ENCODE data around the gene SLC39A10. TPM values are rescaled to one million over a fixed set of nuclear protein-coding genes. Genes with fewer than 3 reads are reported as not detected.

Gene SLC39A10
- total RNA-seq, 1 donor from 2014 or later: 27.2 TPM

DNA sequence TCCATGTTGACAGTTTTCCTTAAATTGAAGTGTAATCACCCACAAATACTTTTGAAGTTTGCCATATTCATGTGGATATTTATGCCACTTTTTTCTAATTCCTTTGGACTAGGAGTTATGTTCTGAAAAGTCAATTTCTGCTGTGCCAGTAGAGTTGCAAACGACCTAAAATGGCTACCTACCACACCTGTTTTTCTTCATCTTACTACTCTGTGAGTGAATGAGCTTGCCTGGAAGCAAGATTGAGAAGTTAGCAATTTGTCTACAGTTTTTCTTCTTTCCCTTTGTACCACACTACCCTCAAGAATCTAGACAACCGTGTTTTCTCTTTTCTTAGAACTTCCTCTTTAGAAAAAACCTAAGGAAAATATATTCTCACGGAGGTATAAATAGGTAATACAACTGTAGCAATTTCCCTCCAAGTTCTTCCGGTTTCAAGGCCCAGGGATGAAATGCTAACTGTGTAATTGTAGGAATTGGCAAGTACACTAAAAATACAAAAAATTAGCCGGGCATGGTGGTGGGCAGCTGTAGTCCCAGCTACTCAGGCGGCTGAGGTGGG lies 7.3 kb upstream of the SLC39A10 start:
- Mint-ChIP-seq H3K9me3 (no peaks in the 10 kb centered on the region), H3K4me1 (ENCODE audit: low read depth) (peaks cover 14% of the 10 kb centered on the region), H3K27me3 (ENCODE audit: low read depth) (no peaks in the 10 kb centered on the region), H3K36me3 (ENCODE audit: low read depth) (no peaks in the 10 kb centered on the region), H3K27ac (no peak overlapping the region), H3K4me3 (ENCODE audit: low read depth) (no peak overlapping the region)
- DNase-seq (ENCODE audit: low spot score): no peak
- intact Hi-C loops (cut with micrococcal nuclease): loop anchor here (10.0 kb wide), 1 partner anchor 1785 kb away; the partner anchor contains the start of gene SF3B1

DNA sequence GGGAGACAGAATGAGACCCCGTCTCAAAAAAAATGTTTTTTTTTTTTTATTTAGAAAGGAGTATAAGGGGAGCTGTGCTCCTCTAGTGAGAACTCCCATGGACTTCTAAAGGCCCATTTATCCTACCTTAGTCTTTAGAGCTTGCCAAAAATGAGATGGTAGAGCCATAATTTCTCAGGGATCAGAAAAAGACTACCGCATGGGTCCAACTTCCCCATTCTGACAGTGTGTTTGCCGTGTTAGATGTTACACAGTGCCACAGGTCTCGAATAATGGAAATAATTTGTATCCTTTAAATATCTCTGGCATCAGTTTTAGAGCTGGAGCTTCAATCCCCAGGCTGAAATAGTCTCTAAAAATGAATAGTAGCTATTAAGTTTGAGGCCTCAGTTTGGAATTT lies 6.0 kb upstream of the SLC39A10 start:
- H3K27ac Mint-ChIP-seq: no peak overlapping the region
- no peaks in the 10 kb centered on the region for H3K36me3 Mint-ChIP-seq (ENCODE audit: low read depth)
- no peak overlapping the region for H3K4me3 Mint-ChIP-seq (ENCODE audit: low read depth)
- intact Hi-C loops (cut with micrococcal nuclease): loop anchor here (10.0 kb wide), 1 partner anchor 1784 kb away; the partner anchor contains the start of gene SF3B1
- H3K27me3 Mint-ChIP-seq (ENCODE audit: low read depth): no peaks in the 10 kb centered on the region
- no peaks in the 10 kb centered on the region for H3K9me3 Mint-ChIP-seq
- peaks cover 14% of the 10 kb centered on the region for H3K4me1 Mint-ChIP-seq (ENCODE audit: low read depth)
- no peak for DNase-seq (ENCODE audit: low spot score)

DNA sequence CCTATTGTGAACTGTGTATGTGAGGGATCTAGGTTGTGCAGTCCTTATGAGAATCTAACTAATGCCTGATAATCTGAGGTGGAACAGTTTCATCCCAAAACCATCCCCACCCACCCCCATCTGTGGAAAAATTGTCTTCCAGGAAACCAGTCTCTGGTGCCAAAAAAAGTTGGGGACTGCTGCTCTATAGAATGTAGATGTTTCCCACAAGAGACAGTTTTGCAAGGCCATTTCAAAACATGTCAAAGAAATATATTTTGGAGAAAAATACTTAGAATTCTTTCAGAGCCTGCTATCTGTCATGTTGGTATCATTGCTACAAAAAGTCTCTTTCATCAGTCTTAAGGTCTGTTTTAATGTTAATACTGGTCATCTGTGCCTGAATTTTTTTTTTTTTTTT lies 4.1 kb upstream of the SLC39A10 start:
- H3K36me3 Mint-ChIP-seq (ENCODE audit: low read depth): peaks cover 7% of the 10 kb centered on the region
- H3K27me3 Mint-ChIP-seq (ENCODE audit: low read depth): no peaks in the 10 kb centered on the region
- no peak overlapping the region for H3K27ac Mint-ChIP-seq
- no peak for DNase-seq (ENCODE audit: low spot score)
- peaks cover 14% of the 10 kb centered on the region for H3K4me1 Mint-ChIP-seq (ENCODE audit: low read depth)
- no peak overlapping the region for H3K4me3 Mint-ChIP-seq (ENCODE audit: low read depth)
- no peaks in the 10 kb centered on the region for H3K9me3 Mint-ChIP-seq
- intact Hi-C loops (cut with micrococcal nuclease): loop anchor here (10.0 kb wide), 1 partner anchor 1782 kb away; the partner anchor contains the start of gene SF3B1

DNA sequence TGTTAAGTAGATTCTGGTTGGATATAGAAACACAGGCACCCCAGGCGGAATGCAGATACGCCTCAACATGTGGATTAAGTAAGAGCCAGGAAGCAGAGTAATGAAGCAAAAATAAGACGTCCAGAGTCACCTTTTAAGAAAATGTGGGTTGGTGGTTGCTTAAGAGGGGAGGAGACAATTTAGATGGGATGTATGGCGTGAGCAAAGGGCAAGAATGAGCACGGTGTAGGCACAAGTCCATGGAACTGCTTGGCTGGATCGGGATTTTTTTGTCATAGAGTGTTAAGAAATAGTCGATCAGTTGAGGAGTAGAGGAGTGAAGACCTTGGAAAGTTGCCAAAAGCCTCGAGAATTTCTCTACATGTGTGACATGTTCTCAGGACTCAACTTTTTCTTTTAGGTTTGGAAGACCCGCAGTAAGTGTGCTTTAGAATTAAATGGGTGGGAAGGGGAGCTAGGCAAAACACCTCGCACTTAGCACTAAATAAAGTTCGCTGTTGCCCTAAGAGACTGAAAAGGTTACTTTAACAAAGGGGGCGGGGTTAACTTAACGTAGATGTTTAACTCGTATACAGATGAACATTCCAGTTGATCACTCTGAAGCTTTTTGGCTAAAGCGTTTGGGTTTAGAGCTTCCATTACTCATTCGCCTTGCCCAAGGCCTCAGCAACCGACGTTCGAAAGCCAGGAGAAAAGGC lies 716 bp upstream of the SLC39A10 start:
- no peaks in the 10 kb centered on the region for H3K27me3 Mint-ChIP-seq (ENCODE audit: low read depth)
- H3K36me3 Mint-ChIP-seq (ENCODE audit: low read depth): peaks cover 33% of the 10 kb centered on the region
- peaks cover 22% of the 10 kb centered on the region for H3K4me1 Mint-ChIP-seq (ENCODE audit: low read depth)
- no peak for DNase-seq (ENCODE audit: low spot score)
- H3K27ac Mint-ChIP-seq: peak overlapping the region; percentile 99
- intact Hi-C loops (cut with micrococcal nuclease): loop anchor here (2.0 to 10.0 kb wide), 3 partner anchors 511 to 1778 kb away; partner anchors contain the start of gene SF3B1
- no peaks in the 10 kb centered on the region for H3K9me3 Mint-ChIP-seq
- peak overlapping the region; percentile 94 for H3K4me3 Mint-ChIP-seq (ENCODE audit: low read depth)

DNA sequence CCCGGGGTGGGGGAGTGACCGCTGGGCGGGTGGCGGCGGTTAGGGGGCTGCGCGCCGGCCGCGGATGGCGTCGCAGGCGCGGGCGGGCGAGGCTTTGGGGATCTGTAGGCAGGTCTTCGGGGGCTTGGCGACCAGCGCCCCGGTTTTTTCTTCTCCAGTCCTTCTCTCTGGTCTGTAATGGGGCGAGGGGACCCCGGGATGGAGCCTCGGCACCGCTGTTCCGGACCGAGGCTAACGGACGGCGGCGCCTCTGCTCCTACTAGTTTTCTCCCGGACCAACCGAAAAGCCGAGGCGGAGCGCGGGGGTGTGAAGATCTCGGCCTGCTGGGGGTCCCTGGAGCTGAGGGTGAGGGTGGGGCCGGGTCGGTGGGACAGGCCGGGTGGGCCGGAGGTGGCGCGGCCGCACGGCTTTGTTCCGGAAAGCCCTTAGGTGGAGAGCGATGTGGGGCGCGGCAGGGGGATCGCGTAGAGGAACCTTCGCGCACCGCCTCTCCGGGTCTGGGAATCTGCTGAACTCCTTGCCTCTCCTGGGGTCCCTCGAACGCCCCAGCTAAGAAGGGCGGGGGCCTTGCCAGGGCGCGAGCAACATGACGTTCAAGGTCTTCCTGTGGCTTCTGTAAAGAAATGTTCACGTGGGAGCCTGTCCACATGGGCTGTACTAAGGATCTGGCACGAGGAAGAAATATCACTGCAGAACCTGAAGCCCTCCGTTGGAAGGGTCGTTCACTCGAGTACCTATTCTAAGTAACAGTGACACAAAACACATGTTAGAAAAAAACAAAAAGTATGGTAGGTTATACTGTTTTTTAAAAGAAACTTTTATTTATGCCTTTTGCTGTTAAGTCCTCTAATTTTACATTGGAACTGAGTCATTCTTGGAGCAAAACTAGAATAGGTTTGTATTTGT lies 861 bp downstream of the SLC39A10 start:
- peak; percentile 71 for DNase-seq (ENCODE audit: low spot score)
- H3K36me3 Mint-ChIP-seq (ENCODE audit: low read depth): peaks cover 34% of the 10 kb centered on the region
- peaks cover 31% of the 10 kb centered on the region for H3K4me1 Mint-ChIP-seq (ENCODE audit: low read depth)
- H3K27me3 Mint-ChIP-seq (ENCODE audit: low read depth): no peaks in the 10 kb centered on the region
- H3K9me3 Mint-ChIP-seq: no peaks in the 10 kb centered on the region
- H3K4me3 Mint-ChIP-seq (ENCODE audit: low read depth): peak overlapping the region; percentile 94
- H3K27ac Mint-ChIP-seq: peak overlapping the region; percentile 100
- intact Hi-C loops (cut with micrococcal nuclease): loop anchor here (1.0 to 10.0 kb wide), 4 partner anchors 124 to 1777 kb away; partner anchors contain the start of gene SF3B1

DNA sequence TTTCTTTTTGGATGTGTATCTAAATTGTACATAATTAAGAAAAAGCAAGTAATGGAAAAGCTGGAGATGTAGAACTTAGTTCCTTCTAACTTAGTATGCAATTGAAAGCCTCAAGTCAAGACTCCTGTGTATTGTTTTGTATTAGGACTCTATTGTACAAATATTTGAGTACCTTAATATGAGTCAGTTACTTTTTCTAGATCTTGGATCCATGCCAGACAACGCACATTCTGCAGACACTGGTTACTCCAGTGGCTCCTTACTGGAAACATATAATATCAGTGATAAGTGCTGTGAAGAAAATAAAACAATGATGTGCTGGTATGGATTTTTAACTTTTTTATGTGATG lies 1.5 kb downstream of the SLC39A10 start:
- intact Hi-C loops (cut with micrococcal nuclease): loop anchor here (5.0 to 10.0 kb wide), 2 partner anchors 509 to 1776 kb away; partner anchors contain the start of gene SF3B1
- H3K4me3 Mint-ChIP-seq (ENCODE audit: low read depth): peak overlapping the region; percentile 94
- H3K36me3 Mint-ChIP-seq (ENCODE audit: low read depth): peaks cover 38% of the 10 kb centered on the region
- peak overlapping the region; percentile 100 for H3K27ac Mint-ChIP-seq
- DNase-seq (ENCODE audit: low spot score): no peak
- peaks cover 34% of the 10 kb centered on the region for H3K4me1 Mint-ChIP-seq (ENCODE audit: low read depth)
- H3K27me3 Mint-ChIP-seq (ENCODE audit: low read depth): no peaks in the 10 kb centered on the region
- no peaks in the 10 kb centered on the region for H3K9me3 Mint-ChIP-seq

DNA sequence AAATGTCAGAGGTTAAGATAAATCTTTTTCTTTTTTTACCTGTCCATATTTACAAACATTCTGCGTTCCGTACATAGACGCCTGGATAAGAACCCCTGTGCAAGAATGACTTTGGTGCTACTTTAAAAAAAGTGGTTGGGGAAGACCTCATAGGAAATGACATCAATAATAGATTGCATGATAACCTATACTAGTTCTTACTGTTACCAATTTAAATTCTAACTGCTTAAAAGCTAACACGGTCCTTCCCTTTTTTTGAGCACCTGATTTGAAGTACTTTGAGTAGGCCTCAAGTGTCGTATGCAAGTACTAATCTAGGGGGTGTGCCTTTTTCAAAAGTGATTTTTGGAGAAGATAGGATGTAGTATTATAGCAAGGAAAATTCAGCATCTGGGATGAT lies 2.1 kb downstream of the SLC39A10 start:
- peaks cover 38% of the 10 kb centered on the region for H3K36me3 Mint-ChIP-seq (ENCODE audit: low read depth)
- H3K4me1 Mint-ChIP-seq (ENCODE audit: low read depth): peaks cover 35% of the 10 kb centered on the region
- intact Hi-C loops (cut with micrococcal nuclease): loop anchor here (5.0 to 10.0 kb wide), 2 partner anchors 508 to 1776 kb away; partner anchors contain the start of gene SF3B1
- H3K4me3 Mint-ChIP-seq (ENCODE audit: low read depth): peak overlapping the region; percentile 94
- peak overlapping the region; percentile 100 for H3K27ac Mint-ChIP-seq
- H3K9me3 Mint-ChIP-seq: no peaks in the 10 kb centered on the region
- H3K27me3 Mint-ChIP-seq (ENCODE audit: low read depth): no peaks in the 10 kb centered on the region
- DNase-seq (ENCODE audit: low spot score): no peak

DNA sequence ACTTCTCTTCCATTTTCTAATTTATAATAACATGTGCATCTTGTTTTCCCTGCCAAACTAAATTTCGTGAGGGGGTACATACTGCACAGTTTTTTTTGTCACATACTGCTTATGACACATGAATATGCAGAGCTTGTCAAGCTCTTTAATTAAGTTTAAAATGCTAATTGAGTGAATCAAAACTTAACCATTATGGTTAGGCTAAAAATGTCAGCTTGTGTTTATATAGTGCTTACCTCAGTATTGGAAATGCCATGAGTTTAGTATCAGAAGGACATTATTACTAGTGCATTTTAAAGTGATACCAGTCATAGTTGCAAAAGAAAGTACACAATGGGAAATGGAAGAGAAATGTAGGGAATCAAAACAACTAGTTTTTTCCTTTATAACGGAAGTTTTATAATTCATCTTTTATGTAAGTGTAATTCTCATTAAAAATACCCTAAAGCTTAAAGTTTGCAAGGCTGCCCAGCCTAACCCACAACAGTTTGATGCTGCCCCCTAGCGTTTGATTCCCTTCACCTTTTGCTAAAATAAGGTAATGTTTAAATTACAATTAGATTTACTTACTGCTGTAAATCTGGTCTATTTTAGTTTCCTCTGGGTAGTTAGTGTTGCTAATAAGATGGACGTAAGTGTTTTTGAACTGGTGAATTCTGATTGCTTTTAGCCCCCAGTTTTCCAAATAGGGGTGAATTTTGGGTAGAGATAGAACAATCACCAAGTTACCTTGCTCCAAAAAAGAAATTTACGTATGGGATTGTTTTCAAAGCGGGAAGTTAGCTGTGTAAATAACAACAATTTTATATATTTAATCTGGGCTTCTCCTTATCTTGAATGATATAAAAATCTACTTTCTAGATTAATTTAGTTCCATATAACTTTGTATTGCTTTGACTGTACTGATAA lies 3.2 kb downstream of the SLC39A10 start:
- H3K27ac Mint-ChIP-seq: peak overlapping the region; percentile 100
- peak; percentile 65 for DNase-seq (ENCODE audit: low spot score)
- no peaks in the 10 kb centered on the region for H3K27me3 Mint-ChIP-seq (ENCODE audit: low read depth)
- peaks cover 38% of the 10 kb centered on the region for H3K36me3 Mint-ChIP-seq (ENCODE audit: low read depth)
- H3K4me1 Mint-ChIP-seq (ENCODE audit: low read depth): peaks cover 35% of the 10 kb centered on the region
- H3K4me3 Mint-ChIP-seq (ENCODE audit: low read depth): peak overlapping the region; percentile 94
- intact Hi-C loops (cut with micrococcal nuclease): loop anchor here (1.0 to 10.0 kb wide), 9 partner anchors 84 to 1775 kb away; partner anchors contain the start of genes DNAH7 and SF3B1
- H3K9me3 Mint-ChIP-seq: no peaks in the 10 kb centered on the region

DNA sequence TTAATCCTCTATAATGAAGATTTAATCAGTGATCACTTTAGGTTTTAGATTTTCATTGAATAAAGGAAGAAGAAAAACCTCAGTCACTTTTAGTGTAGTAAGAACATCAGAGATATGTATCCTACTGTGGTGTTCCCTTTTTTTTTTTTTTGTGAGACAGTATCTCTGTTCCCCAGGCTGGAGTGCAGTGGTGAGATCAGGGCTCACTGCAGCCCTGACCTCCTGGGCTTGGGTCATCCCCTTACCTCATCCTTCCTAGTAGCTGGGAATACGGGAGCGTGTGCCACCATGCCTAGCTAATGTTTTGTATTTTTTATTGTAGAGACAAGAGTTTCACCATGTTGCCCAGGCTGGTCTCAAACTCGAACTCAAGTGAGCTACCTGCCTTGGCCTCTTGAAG lies 5.1 kb downstream of the SLC39A10 start:
- Mint-ChIP-seq H3K27ac (no peak overlapping the region), H3K4me1 (ENCODE audit: low read depth) (peaks cover 35% of the 10 kb centered on the region), H3K36me3 (ENCODE audit: low read depth) (peaks cover 35% of the 10 kb centered on the region), H3K4me3 (ENCODE audit: low read depth) (no peak overlapping the region), H3K27me3 (ENCODE audit: low read depth) (no peaks in the 10 kb centered on the region), H3K9me3 (no peaks in the 10 kb centered on the region)
- intact Hi-C loops (cut with micrococcal nuclease): loop anchor here (5.0 kb wide), 1 partner anchor 345 kb away; no protein-coding TSS in a partner anchor
- DNase-seq (ENCODE audit: low spot score): no peak

DNA sequence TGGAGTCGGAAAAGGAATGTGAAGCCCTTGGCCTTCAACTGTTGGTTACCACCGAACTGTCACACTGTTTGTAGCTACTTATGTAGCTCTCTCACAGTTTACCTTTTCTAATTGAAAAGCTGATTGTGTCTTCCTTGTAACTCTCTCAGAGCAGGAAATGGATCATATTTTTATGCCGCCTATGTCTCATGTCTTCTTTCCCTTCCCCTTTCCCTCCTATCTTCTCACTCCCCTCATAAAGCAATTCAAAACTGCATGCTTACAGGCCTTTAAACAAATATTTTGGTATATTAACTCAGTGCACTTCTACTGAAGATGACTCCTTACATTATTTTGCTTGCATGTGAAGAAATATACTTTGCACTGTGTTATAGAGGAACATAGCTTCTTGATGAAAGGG lies 6.0 kb downstream of the SLC39A10 start:
- intact Hi-C loops (cut with micrococcal nuclease): loop anchor here (5.0 kb wide), 1 partner anchor 346 kb away; no protein-coding TSS in a partner anchor
- Mint-ChIP-seq H3K36me3 (ENCODE audit: low read depth) (peaks cover 30% of the 10 kb centered on the region), H3K9me3 (no peaks in the 10 kb centered on the region), H3K27me3 (ENCODE audit: low read depth) (no peaks in the 10 kb centered on the region), H3K27ac (peak overlapping the region; percentile 10), H3K4me3 (ENCODE audit: low read depth) (no peak overlapping the region), H3K4me1 (ENCODE audit: low read depth) (peaks cover 35% of the 10 kb centered on the region)
- no peak for DNase-seq (ENCODE audit: low spot score)

DNA sequence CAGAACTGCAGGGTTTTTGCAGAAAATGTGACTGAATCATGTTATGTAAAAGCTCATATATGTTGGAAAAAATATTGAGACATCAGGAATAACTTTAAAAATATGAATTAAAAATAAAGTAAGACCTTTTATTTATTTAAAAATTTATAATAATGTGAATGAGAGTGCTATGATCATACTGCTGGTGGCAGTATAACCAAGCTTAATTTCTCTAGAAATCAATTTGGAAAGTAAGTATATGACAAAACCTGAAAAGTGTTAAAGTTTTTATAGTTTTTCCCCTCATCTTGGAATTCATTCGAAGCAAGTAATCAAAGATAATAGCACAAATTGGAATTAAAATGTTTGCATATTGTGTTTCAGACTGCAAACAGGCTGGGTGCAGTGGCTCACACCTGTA lies 7.5 kb downstream of the SLC39A10 start:
- Mint-ChIP-seq H3K4me3 (ENCODE audit: low read depth) (no peak overlapping the region), H3K27me3 (ENCODE audit: low read depth) (no peaks in the 10 kb centered on the region), H3K9me3 (no peaks in the 10 kb centered on the region), H3K27ac (no peak overlapping the region), H3K4me1 (ENCODE audit: low read depth) (peaks cover 29% of the 10 kb centered on the region), H3K36me3 (ENCODE audit: low read depth) (peaks cover 15% of the 10 kb centered on the region)
- no peak for DNase-seq (ENCODE audit: low spot score)
- intact Hi-C loops (cut with micrococcal nuclease): loop anchor here (5.0 kb wide), 1 partner anchor 347 kb away; no protein-coding TSS in a partner anchor
